Fibroblast of skin of left biceps (primary cell): ENCODE measurements around the gene MVB12B.
A peak's percentile ranks its signal among the peaks of the same experiment; 100 is the strongest.

Experiments used
- DNase-seq, 2 experiments: peaks; one replicate each; pipeline ENCODE4 v3.0.0-alpha.2; 2013; ENCODE audit warnings: low read depth in 2 of 2

MVB12B gene

GRCh38 chr9:126406075-126406667 is 79.5 kb downstream of the MVB12B start:
- no peak for DNase-seq

- no peak for DNase-seq
Observed at GRCh38 chr9:126407114-126407870, 80.7 kb downstream of the MVB12B start.

- DNase-seq = no peak
Observed at GRCh38 chr9:126408004-126408403, 81.4 kb downstream of the MVB12B start.

- DNase-seq = no peak
Observed at GRCh38 chr9:126410229-126410628, 83.6 kb downstream of the MVB12B start.

- DNase-seq = peak in 1 of 2 experiments; percentile 16
Observed at GRCh38 chr9:126411225-126411947, 84.8 kb downstream of the MVB12B start.

GRCh38 chr9:126411948-126412284 is 85.3 kb downstream of the MVB12B start:
- DNase-seq = no peak

GRCh38 chr9:126412905-126413304 is 86.3 kb downstream of the MVB12B start:
- no peak for DNase-seq

- no peak for DNase-seq
Observed at GRCh38 chr9:126413391-126414068, 86.9 kb downstream of the MVB12B start.

GRCh38 chr9:126415741-126416370 is 89.2 kb downstream of the MVB12B start:
- DNase-seq = no peak

GRCh38 chr9:126417043-126417442 is 90.4 kb downstream of the MVB12B start:
- DNase-seq = no peak

GRCh38 chr9:126417684-126418083 is 91.1 kb downstream of the MVB12B start:
- DNase-seq = no peak

- no peak for DNase-seq
Observed at GRCh38 chr9:126418608-126419007, 92.0 kb downstream of the MVB12B start.

- DNase-seq = no peak
Observed at GRCh38 chr9:126419475-126419874, 92.8 kb downstream of the MVB12B start.

- no peak for DNase-seq
Observed at GRCh38 chr9:126420135-126420534, 93.5 kb downstream of the MVB12B start.

GRCh38 chr9:126420643-126421564 is 94.3 kb downstream of the MVB12B start:
- DNase-seq = no peak

- DNase-seq = no peak
Observed at GRCh38 chr9:126421567-126422428, 95.2 kb downstream of the MVB12B start.

- no peak for DNase-seq
Observed at GRCh38 chr9:126423142-126423915, 96.7 kb downstream of the MVB12B start.

GRCh38 chr9:126423916-126424185 is 97.2 kb downstream of the MVB12B start:
- no peak for DNase-seq

GRCh38 chr9:126424511-126424910 is 97.9 kb downstream of the MVB12B start:
- DNase-seq = no peak
